ENCODE measurements around the gene MMP25. TPM values are rescaled to one million over a fixed set of nuclear protein-coding genes. Genes with fewer than 3 reads are reported as not detected.

The MMP25 gene
- total RNA-seq, 3 donors from 2014 or later (not counting 1 experiment from before 2014, with no cell fraction given): 2.0 to 62.2 (median 5.6) TPM

DNA sequence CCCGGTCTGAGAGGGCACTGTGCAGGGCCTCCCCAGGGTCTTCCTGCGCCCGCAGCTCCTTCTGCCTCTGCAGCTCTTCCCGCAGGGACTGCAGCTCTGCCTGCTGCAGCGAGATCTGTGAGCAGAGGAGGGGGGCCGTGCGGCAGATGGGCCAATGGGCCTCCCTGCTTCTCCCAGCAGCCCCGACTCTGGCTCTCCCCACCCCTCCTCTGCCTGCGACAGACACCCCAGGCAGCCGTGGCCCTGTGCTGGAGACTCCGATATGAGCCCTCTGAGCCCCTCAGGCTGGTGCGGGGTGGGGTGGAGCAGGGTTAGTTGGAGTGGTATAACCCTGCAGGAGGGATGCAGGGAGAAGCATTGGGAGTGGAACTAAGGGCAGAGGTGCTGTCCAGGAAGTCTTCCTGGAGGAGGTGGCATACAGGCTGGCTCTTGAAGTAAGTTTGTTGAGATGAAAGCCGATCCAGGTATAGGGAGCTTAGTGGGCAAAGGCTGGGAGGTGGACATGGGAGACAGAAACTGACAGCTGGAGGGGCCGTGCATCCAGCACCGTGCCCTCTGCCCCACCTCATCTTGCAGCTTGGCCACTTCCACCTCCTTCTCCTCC lies 17.5 kb upstream of the MMP25 start:
- H3K27ac ChIP-seq (ENCODE audit: low read length): no peak overlapping the region

GRCh38 chr16:3029491-3030221 lies 16.7 kb upstream of the MMP25 start:
- peak in 1 of 2 donors; percentile 66 for DNase-seq
- peaks cover 32 to 43% of the 10 kb centered on the region in 2 donors for H3K27me3 Mint-ChIP-seq (ENCODE audit: low read depth in 2 of 2)
- H3K4me3 ChIP-seq (ENCODE audit: low read length): no peak overlapping the region

More for the DNA sequence above, 17.5 kb upstream of the MMP25 start:
- no peak overlapping the region for H3K4me3 ChIP-seq (ENCODE audit: low read length)
- Mint-ChIP-seq H3K27ac (no peak overlapping the region), H3K9me3 (no peaks in the 10 kb centered on the region), H3K36me3 (no peaks in the 10 kb centered on the region), H3K4me1 (peaks cover 12 to 42% of the 10 kb centered on the region in 2 donors), H3K27me3 (ENCODE audit: low read depth in 2 of 2) (peaks cover 23 to 39% of the 10 kb centered on the region in 2 donors), H3K4me3 (no peak overlapping the region)
- DNase-seq (peak in 1 of 2 donors; percentile 38), ATAC-seq (no peak)
- 30% methylated on average over 15 of the region's 15 CpGs for WGBS (ENCODE audit: insufficient coverage)
- H3K27me3 ChIP-seq (ENCODE audit: control insufficient read depth, insufficient read depth, low read length): peaks cover 26% of the 10 kb centered on the region
- TF ChIP-seq, protein P1, sequence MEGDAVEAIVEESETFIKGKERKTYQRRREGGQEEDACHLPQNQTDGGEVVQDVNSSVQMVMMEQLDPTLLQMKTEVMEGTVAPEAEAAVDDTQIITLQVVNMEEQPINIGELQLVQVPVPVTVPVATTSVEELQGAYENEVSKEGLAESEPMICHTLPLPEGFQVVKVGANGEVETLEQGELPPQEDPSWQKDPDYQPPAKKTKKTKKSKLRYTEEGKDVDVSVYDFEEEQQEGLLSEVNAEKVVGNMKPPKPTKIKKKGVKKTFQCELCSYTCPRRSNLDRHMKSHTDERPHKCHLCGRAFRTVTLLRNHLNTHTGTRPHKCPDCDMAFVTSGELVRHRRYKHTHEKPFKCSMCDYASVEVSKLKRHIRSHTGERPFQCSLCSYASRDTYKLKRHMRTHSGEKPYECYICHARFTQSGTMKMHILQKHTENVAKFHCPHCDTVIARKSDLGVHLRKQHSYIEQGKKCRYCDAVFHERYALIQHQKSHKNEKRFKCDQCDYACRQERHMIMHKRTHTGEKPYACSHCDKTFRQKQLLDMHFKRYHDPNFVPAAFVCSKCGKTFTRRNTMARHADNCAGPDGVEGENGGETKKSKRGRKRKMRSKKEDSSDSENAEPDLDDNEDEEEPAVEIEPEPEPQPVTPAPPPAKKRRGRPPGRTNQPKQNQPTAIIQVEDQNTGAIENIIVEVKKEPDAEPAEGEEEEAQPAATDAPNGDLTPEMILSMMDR (IDR thresholded peaks at IDR 0.05): no peak
- peaks cover 15% of the 10 kb centered on the region for H3K36me3 ChIP-seq (ENCODE audit: control insufficient read depth, insufficient read depth, low read length)
- intact Hi-C loops (cut with micrococcal nuclease): loop anchor here (2.0 kb wide), 1 partner anchor 24 kb away; no protein-coding TSS in a partner anchor
- peaks cover 34% of the 10 kb centered on the region for H3K4me1 ChIP-seq (ENCODE audit: control insufficient read depth, insufficient read depth, low read length)
- H3K9me3 ChIP-seq (ENCODE audit: control insufficient read depth, insufficient read depth, low read length): no peaks in the 10 kb centered on the region

DNA sequence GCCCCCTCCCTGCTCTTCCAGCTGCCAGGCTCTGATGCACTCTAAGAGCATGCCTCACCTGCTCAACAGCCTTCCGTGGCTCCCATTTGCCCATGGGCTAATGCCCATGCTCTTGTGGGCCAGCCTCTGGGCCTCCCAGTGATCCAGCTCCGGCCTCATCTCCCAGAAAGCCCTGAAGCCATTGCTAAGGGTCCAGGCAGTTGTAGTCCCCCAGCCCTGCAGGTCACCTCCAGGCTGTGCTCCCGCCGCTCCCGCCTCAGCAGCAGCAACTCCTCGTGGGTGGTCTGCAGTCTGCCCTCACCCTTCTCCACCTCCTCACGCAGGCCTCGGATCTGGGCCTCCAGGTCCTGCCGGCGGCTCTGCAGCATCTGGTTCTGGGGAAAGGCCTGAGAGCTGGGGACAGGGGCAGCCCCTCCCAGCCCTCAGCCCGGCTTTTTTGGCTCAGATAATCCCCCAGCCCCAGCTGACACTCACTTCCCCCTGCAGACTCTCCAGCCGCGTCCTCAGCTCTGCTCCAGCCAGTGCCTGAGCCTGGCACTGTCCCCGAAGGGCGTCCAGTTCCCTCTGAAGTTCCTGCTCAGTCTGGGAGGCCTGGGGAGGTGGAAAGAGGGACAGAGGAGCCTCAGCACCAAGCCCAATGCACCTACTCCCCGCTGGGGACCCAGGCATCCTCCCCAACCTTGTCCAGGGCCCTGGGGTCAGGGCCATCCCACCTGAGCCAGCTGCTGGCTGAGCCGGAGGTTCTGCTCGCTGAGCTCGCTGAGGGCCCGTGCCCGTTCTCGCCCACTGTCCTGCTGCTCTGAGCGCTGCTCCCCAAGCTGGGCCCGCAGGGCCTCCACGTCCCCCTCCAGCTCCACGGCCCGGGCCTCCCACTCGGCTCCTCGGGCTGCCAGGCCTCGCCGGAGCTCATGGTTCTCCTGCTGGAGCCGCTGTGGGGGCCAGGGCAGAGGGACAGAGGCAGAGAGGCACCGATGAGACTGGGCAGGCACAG lies 15.8 kb upstream of the MMP25 start:
- intact Hi-C loops (cut with micrococcal nuclease): no loop called here
- peaks cover 35 to 48% of the 10 kb centered on the region in 2 donors for H3K27me3 Mint-ChIP-seq (ENCODE audit: low read depth in 2 of 2)

More at GRCh38 chr16:3029491-3030221, 16.7 kb upstream of the MMP25 start:
- Histone ChIP-seq H3K9me3 (ENCODE audit: control insufficient read depth, insufficient read depth, low read length) (no peaks in the 10 kb centered on the region), H3K27ac (ENCODE audit: low read length) (no peak overlapping the region), H3K36me3 (ENCODE audit: control insufficient read depth, insufficient read depth, low read length) (peaks cover 15% of the 10 kb centered on the region), H3K4me1 (ENCODE audit: control insufficient read depth, insufficient read depth, low read length) (peaks cover 28% of the 10 kb centered on the region), H3K27me3 (ENCODE audit: control insufficient read depth, insufficient read depth, low read length) (peaks cover 32% of the 10 kb centered on the region)
- whole genome bisulfite sequencing (ENCODE audit: insufficient coverage): 9% methylated on average over 59 of the region's 59 CpGs
- Mint-ChIP-seq H3K4me3 (peak overlapping the region; percentile 21), H3K27ac (no peak overlapping the region), H3K36me3 (no peaks in the 10 kb centered on the region), H3K4me1 (peaks cover 6 to 36% of the 10 kb centered on the region in 2 donors), H3K9me3 (no peaks in the 10 kb centered on the region)
- ATAC-seq: no peak
- TF ChIP-seq, protein P1 (IDR thresholded peaks at IDR 0.05): no peak
- intact Hi-C loops (cut with micrococcal nuclease): loop anchor here (2.0 kb wide), 1 partner anchor 25 kb away; no protein-coding TSS in a partner anchor

More for the DNA sequence above, 15.8 kb upstream of the MMP25 start:
- TF ChIP-seq, protein P1 (IDR thresholded peaks at IDR 0.05): no peak
- H3K27ac Mint-ChIP-seq: no peak overlapping the region
- Histone ChIP-seq H3K4me3 (ENCODE audit: low read length) (no peak overlapping the region), H3K36me3 (ENCODE audit: control insufficient read depth, insufficient read depth, low read length) (peaks cover 15% of the 10 kb centered on the region), H3K27ac (ENCODE audit: low read length) (no peak overlapping the region), H3K9me3 (ENCODE audit: control insufficient read depth, insufficient read depth, low read length) (no peaks in the 10 kb centered on the region), H3K4me1 (ENCODE audit: control insufficient read depth, insufficient read depth, low read length) (peaks cover 24% of the 10 kb centered on the region), H3K27me3 (ENCODE audit: control insufficient read depth, insufficient read depth, low read length) (peaks cover 37% of the 10 kb centered on the region)
- ATAC-seq (no peak), DNase-seq (no peak)
- 80% methylated on average over 33 of the region's 33 CpGs for WGBS (ENCODE audit: insufficient coverage)
- H3K4me1 Mint-ChIP-seq: peaks cover 6 to 36% of the 10 kb centered on the region in 2 donors
- H3K4me3 Mint-ChIP-seq: no peak overlapping the region
- H3K36me3 Mint-ChIP-seq: no peaks in the 10 kb centered on the region
- H3K9me3 Mint-ChIP-seq: no peaks in the 10 kb centered on the region

Data from natural killer cell (primary cell).